WERI-Rb-1 (cell line): ENCODE results near the gene LDLRAD1.
A peak's percentile ranks its signal among the peaks of the same experiment; 100 is the strongest.
"Not testable (repeated sequence)": the region's sequence is repeated elsewhere in the genome, so short reads cannot be mapped to it uniquely, and the experiment has no call there.

Experiments used
- DNase-seq: peaks from one replicate; pipeline ENCODE4 v3.0.0-alpha.2; 2020
- H3K27ac ChIP-seq: fragments of 250-450 bp; sonication (Bioruptor Pico); 2 replicates; pipeline ENCODE4 v1.5.1; 2020; ENCODE audit warnings: mild to moderate bottlenecking, moderate library complexity
- H3K27me3 ChIP-seq: fragments of 250-450 bp; sonication (Bioruptor Pico); 2 replicates; pipeline ENCODE4 v1.5.1; 2021; ENCODE audit warnings: mild to moderate bottlenecking, low read depth, moderate library complexity; ENCODE audit not compliant: insufficient read depth, severe bottlenecking
- H3K36me3 ChIP-seq: fragments of 250-450 bp; sonication (Bioruptor Pico); 2 replicates; pipeline ENCODE4 v1.5.1; 2020; ENCODE audit warnings: mild to moderate bottlenecking, moderate library complexity
- H3K4me3 ChIP-seq: 2 replicates; pipeline ENCODE4 v1.5.1; 2011; ENCODE audit warnings: low read depth, mild to moderate bottlenecking, control low read depth, low read length
- H3K9me3 ChIP-seq: fragments of 250-450 bp; sonication (Bioruptor Pico); 2 replicates; pipeline ENCODE4 v1.5.1; 2021; ENCODE audit warnings: mild to moderate bottlenecking, moderate library complexity; ENCODE audit not compliant: severe bottlenecking
- CTCF ChIP-seq: IDR thresholded peaks from 2 replicates; pipeline ENCODE4 v1.5.1; 2011; ENCODE audit warnings: low read depth, mild to moderate bottlenecking, control low read depth, inconsistent platforms, low read length

Gene LDLRAD1

GRCh38 chr1:54001591-54001990 lies 16.4 kb downstream of the LDLRAD1 start:
- no peak overlapping the region for H3K4me3 ChIP-seq
- no peaks in the 10 kb centered on the region for H3K27me3 ChIP-seq
- DNase-seq, result no peak
- no peaks in the 10 kb centered on the region for H3K36me3 ChIP-seq
- no peak for TF ChIP-seq CTCF
- H3K27ac ChIP-seq, result no peak overlapping the region
- H3K9me3 ChIP-seq, result peaks cover 3% of the 10 kb centered on the region

GRCh38 chr1:53999920-54000319 lies 18.1 kb downstream of the LDLRAD1 start:
- DNase-seq, result no peak
- peaks cover 3% of the 10 kb centered on the region for H3K9me3 ChIP-seq
- no peak overlapping the region for H3K4me3 ChIP-seq
- no peak overlapping the region for H3K27ac ChIP-seq
- no peaks in the 10 kb centered on the region for H3K27me3 ChIP-seq
- no peak for TF ChIP-seq CTCF
- no peaks in the 10 kb centered on the region for H3K36me3 ChIP-seq

DNA sequence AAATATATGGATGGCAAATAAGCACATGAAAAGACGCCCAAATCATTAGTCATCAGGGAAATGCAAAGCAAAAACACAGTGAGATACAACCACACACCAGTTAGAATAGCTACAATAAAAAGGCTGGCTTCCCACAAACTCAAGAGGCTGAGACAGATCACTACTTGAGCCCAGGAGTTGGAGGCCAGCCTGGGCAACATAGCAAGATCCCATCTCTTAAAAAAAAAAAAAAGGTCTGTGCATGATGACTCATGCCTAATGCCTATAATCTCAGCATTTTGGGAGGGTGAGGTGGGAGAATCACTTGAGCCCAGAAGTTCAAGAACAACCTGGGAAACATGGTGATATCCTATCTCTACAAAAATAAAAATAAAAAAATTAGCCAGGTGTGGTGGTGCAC lies 19.8 kb downstream of the LDLRAD1 start:
- H3K27ac ChIP-seq, result no peak overlapping the region
- H3K27me3 ChIP-seq, result no peaks in the 10 kb centered on the region
- TF ChIP-seq CTCF, result no peak
- H3K4me3 ChIP-seq, result no peak overlapping the region
- no peaks in the 10 kb centered on the region for H3K9me3 ChIP-seq
- no peak for DNase-seq
- H3K36me3 ChIP-seq, result no peaks in the 10 kb centered on the region

DNA sequence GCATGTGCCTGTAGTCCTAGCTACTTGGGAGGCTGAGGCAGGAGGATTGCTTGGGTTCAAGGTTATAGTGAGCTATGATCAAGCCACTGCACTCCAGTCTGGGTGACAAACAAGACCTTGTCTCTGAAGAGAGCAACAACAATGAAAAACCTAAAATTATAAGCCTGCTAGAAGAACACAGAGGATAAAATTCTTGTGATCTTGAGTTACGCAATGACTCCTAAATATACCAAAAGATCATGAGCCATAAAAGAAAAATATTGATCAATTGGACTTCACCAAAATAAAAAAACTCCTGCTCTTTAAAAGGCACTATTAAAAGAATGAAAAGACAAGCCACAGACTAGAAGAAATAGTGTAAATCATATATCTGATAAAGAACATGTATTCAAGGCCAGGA lies 22.3 kb downstream of the LDLRAD1 start:
- DNase-seq, result no peak
- H3K27me3 ChIP-seq, result no peaks in the 10 kb centered on the region
- H3K4me3 ChIP-seq, result no peak overlapping the region
- no peak overlapping the region for H3K27ac ChIP-seq
- no peak for TF ChIP-seq CTCF
- H3K9me3 ChIP-seq, result peaks cover 4% of the 10 kb centered on the region
- no peaks in the 10 kb centered on the region for H3K36me3 ChIP-seq

DNA sequence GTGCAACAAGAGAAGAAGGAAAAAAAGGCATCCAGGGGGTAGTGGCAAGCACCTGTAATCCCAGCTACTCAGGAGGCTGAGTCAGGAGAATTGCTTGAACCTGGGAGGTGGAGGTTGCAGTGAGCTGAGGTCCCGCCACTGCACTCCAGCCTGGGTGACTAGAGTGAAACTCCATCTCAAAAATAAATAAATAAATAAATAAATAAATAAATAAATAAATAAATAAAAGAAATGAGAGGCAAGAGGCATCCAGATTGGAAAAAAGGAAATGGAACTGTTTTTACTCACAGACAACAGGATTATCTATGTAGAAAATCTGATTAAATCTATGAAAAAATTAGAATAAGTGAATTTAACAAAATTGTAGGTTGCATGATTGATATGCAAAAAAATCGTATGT lies 23.5 kb downstream of the LDLRAD1 start:
- DNase-seq, H3K9me3 ChIP-seq, H3K36me3 ChIP-seq, H3K27ac ChIP-seq, H3K27me3 ChIP-seq, H3K4me3 ChIP-seq: not testable (repeated sequence)

GRCh38 chr1:53992085-53992874 lies 25.7 kb downstream of the LDLRAD1 start:
- Histone ChIP-seq H3K36me3 (no peaks in the 10 kb centered on the region), H3K9me3 (peaks cover 4% of the 10 kb centered on the region), H3K4me3 (no peak overlapping the region), H3K27me3 (no peaks in the 10 kb centered on the region), H3K27ac (no peak overlapping the region)
- DNase-seq, result peak; percentile 39
- peak; percentile 71; the same call in 1 of the 2 replicates for TF ChIP-seq CTCF
